HG02610 (cell line): ENCODE measurements around the gene CCDC184.
"Not testable (repeated sequence)": the region's sequence is repeated elsewhere in the genome, so short reads cannot be mapped to it uniquely, and the experiment has no call there.

Experiments used
- ATAC-seq: cut with Tn5 transposase; IDR thresholded peaks from one replicate; pipeline ENCODE4 v1.9.1; 2021; ENCODE audit warnings: mild to moderate bottlenecking, moderate library complexity; ENCODE audit not compliant: unreplicated experiment

Gene CCDC184

DNA sequence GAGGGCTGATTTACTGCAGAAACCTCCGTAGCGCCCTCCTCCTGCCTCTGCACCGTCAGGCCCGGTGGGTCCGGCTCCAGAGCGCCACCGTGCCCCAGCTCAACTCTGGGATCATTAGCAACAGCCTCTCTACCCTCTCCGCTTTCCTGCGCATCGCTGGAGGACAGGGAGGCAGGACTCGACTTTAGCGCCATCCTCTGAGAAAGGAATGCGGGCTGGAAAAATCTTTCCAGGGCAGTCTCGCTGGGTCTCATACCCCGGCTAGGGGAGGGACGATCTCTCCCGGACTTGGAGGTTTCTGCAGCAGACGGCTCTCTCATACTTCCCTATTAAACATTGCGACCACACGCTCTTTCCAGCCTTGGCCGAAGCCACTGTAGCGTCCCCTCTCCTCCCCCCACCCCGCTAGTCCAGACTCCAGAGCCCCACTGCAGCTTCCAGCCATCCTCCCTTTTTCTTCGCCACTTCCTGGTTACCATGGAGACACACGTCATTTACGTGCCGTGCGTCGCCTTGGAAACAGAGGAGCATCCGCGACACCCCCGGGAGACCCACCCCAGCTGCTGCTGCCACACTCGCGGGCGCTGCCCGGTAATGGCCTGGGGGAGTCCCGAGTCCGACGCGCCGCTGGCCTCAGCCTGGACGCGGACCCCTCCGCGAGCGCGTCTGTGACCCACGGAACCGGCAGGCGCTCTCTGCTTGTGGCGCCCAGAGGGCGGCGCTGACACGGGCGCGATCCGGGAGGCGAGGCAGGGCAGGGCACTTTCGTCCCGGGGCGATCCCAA is at the start of gene CCDC184:
Gene CCDC184, plus strand, starts transcription at position 554 of the 785 bp plus-strand sequence. CDS start 479 bp downstream, outside the sequence.
- peak; percentile 71 for ATAC-seq

- ATAC-seq = no peak
Observed at GRCh38 chr12:48135027-48135426, 48.4 kb upstream of the CCDC184 start.

- ATAC-seq = no peak
Observed at GRCh38 chr12:48142818-48143674, 40.4 kb upstream of the CCDC184 start.

GRCh38 chr12:48143898-48144297 is 39.5 kb upstream of the CCDC184 start:
- no peak for ATAC-seq

DNA sequence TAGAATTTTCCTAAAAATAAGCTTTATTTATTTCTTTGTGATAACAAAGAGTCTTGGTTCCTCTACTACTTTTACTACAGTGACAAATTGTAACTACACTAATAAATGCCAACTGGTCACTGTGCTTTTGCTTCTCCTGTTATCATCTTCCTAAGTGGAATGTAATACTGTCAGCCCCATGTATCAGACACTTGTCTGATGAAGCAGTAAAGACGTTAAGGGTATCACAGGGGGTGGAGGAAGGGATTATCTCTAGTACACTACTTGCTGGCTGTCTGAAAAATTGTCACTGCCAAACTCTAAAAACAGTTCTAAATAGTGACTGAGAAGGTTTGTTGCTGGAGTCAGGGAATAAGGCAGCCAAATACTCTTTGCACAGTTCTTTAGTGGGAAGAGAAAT is 37.5 kb upstream of the CCDC184 start:
- ATAC-seq = no peak

- no peak for ATAC-seq
Observed at GRCh38 chr12:48151103-48151771, 32.2 kb upstream of the CCDC184 start.

DNA sequence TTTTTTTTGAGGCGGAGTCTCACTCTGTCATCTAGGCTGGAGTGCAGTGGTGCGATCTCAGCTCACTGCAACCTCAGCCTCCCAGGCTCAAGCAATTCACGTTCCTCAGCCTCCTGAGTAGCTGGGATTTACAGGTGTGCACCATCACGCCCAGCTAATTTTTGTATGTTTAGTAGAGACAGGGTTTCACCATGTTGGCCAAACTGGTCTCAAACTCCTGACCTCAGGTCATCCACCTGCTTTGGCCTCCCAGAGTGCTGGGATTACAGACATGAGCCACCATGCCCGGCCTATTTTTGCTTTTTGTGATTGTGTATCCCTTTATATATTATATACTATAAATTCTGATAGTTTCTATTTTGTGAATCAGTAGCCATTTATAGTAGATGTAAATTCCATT is 27.7 kb upstream of the CCDC184 start:
- ATAC-seq = not testable (repeated sequence)

DNA sequence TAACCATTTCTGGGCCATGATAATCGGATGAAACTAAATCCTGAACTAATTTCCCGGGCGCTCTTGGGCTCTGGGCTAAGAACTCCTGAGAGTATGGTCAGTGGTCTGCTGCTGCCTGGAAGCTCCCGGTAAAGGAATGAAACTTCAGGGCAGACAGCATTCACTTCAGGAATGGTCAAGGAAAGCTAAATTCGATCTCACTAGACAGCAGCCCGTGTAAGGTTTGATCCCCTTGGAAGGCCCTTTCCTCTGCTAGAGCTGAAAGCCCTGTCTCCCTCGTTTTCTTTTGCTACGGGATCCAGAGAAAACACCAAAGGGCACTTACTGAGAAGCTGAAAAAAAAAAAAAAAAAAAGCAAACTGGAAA is 26.8 kb upstream of the CCDC184 start:
- no peak for ATAC-seq

GRCh38 chr12:48157018-48157888 is 26.2 kb upstream of the CCDC184 start, which contains the start of gene ASB8:
ASB8 (minus strand) TSS chr12:48157515; CDS start chr12:48153496, 4,019 bp downstream.
- peak; percentile 90 for ATAC-seq

GRCh38 chr12:48157889-48158370 is 25.5 kb upstream of the CCDC184 start:
- ATAC-seq = no peak

GRCh38 chr12:48160046-48160445 is 23.4 kb upstream of the CCDC184 start:
- ATAC-seq = no peak

DNA sequence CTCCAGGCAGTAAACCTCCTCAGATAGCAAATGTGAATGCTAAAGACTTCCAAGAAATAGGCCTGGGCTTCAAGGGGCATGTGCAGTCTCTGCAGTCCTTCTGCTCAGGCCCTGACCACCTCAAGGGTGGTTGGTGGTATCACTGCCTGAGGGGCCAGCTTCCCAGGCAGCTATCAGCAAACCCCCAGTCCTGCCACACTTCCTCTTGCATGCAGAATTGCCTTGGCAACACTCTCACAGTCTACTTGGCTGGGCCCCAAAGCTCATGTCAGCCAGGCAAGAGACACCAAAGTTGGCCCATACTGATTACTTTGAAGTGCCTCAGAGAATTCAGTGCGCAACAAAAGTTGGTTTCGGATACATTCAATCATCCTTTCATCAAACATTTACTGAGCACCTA is 22.6 kb upstream of the CCDC184 start:
- ATAC-seq = no peak

- ATAC-seq = no peak
Observed at GRCh38 chr12:48163150-48163747, 20.2 kb upstream of the CCDC184 start.

- no peak for ATAC-seq
Observed at GRCh38 chr12:48164451-48164850, 19.0 kb upstream of the CCDC184 start.

- ATAC-seq = no peak
Observed at GRCh38 chr12:48165089-48165981, 18.1 kb upstream of the CCDC184 start.

DNA sequence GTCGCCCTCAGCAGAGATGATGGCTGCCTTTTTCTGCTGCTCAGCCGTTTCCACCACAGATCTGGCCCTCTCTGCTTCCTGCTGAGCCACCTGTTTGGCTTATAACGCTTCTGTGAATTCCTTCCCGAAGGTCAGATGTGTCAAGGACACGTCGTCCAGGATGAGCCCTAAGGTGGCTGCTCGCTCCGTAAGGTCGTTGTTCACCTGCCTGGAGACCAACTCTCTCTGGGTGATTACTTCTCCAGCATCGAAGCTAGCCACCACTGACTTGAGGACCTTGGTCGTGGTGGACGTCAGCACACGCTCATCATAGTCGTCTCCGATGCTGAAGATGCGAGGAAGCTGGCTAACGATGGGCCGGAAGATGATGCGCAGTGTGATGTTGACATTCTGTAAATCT is 14.4 kb upstream of the CCDC184 start:
- ATAC-seq = no peak

DNA sequence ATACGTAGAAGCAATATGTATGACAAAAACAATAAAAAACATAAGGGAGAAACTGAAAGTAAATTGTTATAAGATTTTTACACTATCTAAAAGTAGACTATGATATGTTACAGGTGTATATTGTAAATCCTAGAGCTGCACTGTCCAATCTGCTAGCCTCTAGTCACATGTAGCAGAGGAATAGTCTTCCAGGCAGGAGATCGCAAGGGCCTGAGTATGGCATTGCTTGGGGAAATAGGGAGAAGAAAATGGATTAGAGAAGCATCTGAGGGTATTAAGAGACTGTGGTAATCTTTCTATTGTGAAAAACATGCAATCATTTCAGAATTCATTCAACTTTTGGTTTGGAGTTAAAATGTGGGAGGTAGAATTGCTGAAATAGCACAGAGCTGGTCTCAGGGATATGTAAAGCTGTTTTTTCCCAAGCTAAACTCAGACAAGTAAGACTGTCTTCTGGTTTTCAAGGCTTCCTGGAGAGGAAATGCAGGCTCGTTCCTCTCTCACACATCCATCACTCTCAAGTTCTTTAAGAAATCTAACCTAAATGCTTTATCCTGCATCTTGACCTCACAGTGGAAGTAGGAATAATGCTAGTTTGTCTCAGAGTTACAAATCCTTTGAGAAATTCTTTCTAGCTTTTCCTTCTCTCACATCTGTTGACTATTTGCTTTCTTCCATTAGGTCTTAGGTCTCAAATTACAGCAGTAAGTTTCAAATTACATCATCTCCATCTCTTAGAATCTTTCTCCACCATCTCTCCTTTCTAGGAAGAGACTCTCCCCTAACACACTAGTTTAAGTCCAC is 7.6 kb upstream of the CCDC184 start:
- ATAC-seq = no peak

- ATAC-seq = no peak
Observed at GRCh38 chr12:48176417-48176751, 7.1 kb upstream of the CCDC184 start.
